Measurements from ENCODE around the gene ARHGEF10L.

Gene ARHGEF10L

GRCh38 chr1:17680308-17680707, 140.8 kb downstream of the ARHGEF10L start:
- no peak for TF ChIP-seq CTCF (IDR thresholded peaks at IDR 0.05; ENCODE audit: insufficient read depth, low read depth, low read length, missing control alignments)
- no peak for DNase-seq (ENCODE audit: low read depth)
- no peak overlapping the region for H3K4me3 ChIP-seq (ENCODE audit: low read depth, low read length)

- DNase-seq (ENCODE audit: low read depth), result no peak
- no peak for TF ChIP-seq CTCF (IDR thresholded peaks at IDR 0.05; ENCODE audit: insufficient read depth, low read depth, low read length, missing control alignments)
- no peak overlapping the region for H3K4me3 ChIP-seq (ENCODE audit: low read depth, low read length)
These were observed 142.9 kb downstream of the ARHGEF10L start for GRCh38 chr1:17682400-17682799.

GRCh38 chr1:17683598-17683997, 144.1 kb downstream of the ARHGEF10L start:
- no peak for DNase-seq (ENCODE audit: low read depth)
- TF ChIP-seq CTCF (IDR thresholded peaks at IDR 0.05; ENCODE audit: insufficient read depth, low read depth, low read length, missing control alignments), result no peak
- no peak overlapping the region for H3K4me3 ChIP-seq (ENCODE audit: low read depth, low read length)

- DNase-seq (ENCODE audit: low read depth), result no peak
- TF ChIP-seq CTCF (IDR thresholded peaks at IDR 0.05; ENCODE audit: insufficient read depth, low read depth, low read length, missing control alignments), result no peak
- H3K4me3 ChIP-seq (ENCODE audit: low read depth, low read length), result no peak overlapping the region
These were observed 145.3 kb downstream of the ARHGEF10L start for GRCh38 chr1:17684810-17685209.

GRCh38 chr1:17686258-17686657, 146.8 kb downstream of the ARHGEF10L start:
- no peak for DNase-seq (ENCODE audit: low read depth)
- H3K4me3 ChIP-seq (ENCODE audit: low read depth, low read length), result no peak overlapping the region
- no peak for TF ChIP-seq CTCF (IDR thresholded peaks at IDR 0.05; ENCODE audit: insufficient read depth, low read depth, low read length, missing control alignments)

GRCh38 chr1:17687145-17687544, 147.6 kb downstream of the ARHGEF10L start:
- no peak for DNase-seq (ENCODE audit: low read depth)
- H3K4me3 ChIP-seq (ENCODE audit: low read depth, low read length), result no peak overlapping the region
- no peak for TF ChIP-seq CTCF (IDR thresholded peaks at IDR 0.05; ENCODE audit: insufficient read depth, low read depth, low read length, missing control alignments)

- TF ChIP-seq CTCF (IDR thresholded peaks at IDR 0.05; ENCODE audit: insufficient read depth, low read depth, low read length, missing control alignments), result no peak
- no peak overlapping the region for H3K4me3 ChIP-seq (ENCODE audit: low read depth, low read length)
- DNase-seq (ENCODE audit: low read depth), result no peak
These were observed 148.8 kb downstream of the ARHGEF10L start for GRCh38 chr1:17688217-17688810.
